B cell (primary cell): ENCODE results near the gene SOHLH1. TPM values are rescaled to one million over a fixed set of nuclear protein-coding genes. Genes with fewer than 3 reads are reported as not detected.
"Not testable (repeated sequence)": the region's sequence is repeated elsewhere in the genome, so short reads cannot be mapped to it uniquely, and the experiment has no call there.

Experiments
- ATAC-seq: fragments of 200-7000 bp; cut with Tn5 transposase; one replicate; pipeline ENCODE4 v1.10.0; 2021; ENCODE audit warnings: low read depth, mild to moderate bottlenecking, moderate number of reproducible peaks, moderate library complexity
- CTCF ChIA-PET: fragments of 350-600 bp; sonication (Branson Sonifier 250); formaldehyde crosslinking; loops from one replicate; lab custom pipeline; 2021; ENCODE audit warnings: antibody characterized with exemption, inconsistent platforms; lab: Charles Lee
- POLR2A ChIA-PET: fragments of 350-600 bp; sonication (Branson Sonifier 250); formaldehyde crosslinking; loops from one replicate; lab custom pipeline; 2021; ENCODE audit warnings: antibody characterized with exemption; lab: Charles Lee
- DNase-seq: peaks from one replicate; pipeline ENCODE4 v3.0.0; 2013
- H2AFZ ChIP-seq: 2 replicates; pipeline ENCODE4 v1.6.1; 2012; ENCODE audit warnings: mild to moderate bottlenecking, low read depth, low read length; ENCODE audit not compliant: insufficient read depth, poor library complexity, severe bottlenecking
- H3K27ac ChIP-seq, 2 donors: 1 replicate in 1 of 2; 2 replicates in 1 of 2; pipeline ENCODE4 v1.5.1; 2012 to 2013; ENCODE audit warnings: low read length in 2 of 2, mild to moderate bottlenecking in 2 of 2, moderate library complexity in 1 of 2
- H3K27me3 ChIP-seq, 4 experiments: fragments of 200-600 bp in 1 of 4; sonication (generic) in 1 of 4; replicated peaks in 1 of 4; 1 replicate in 2 of 4; 2 replicates in 2 of 4; pipeline versions ENCODE4 v1.6.1 to v1.7.0; 2013 to 2016; ENCODE audit warnings: low read length in 3 of 4, mild to moderate bottlenecking in 2 of 4, mixed read lengths in 1 of 4, moderate library complexity in 1 of 4; ENCODE audit not compliant: insufficient read depth in 4 of 4, control insufficient read depth in 3 of 4; ENCODE audit errors: control extremely low read depth in 1 of 4
- H3K36me3 ChIP-seq, 2 experiments: replicated peaks in 1 of 2; 1 replicate in 1 of 2; 2 replicates in 1 of 2; pipeline versions ENCODE4 v1.6.1 to v1.7.1; 2013; ENCODE audit warnings: low read length in 1 of 2; ENCODE audit not compliant: insufficient read depth in 2 of 2, control insufficient read depth in 1 of 2; ENCODE audit errors: control extremely low read depth in 1 of 2, extremely low read depth in 1 of 2
- H3K4me1 ChIP-seq, 2 donors: fragments of 200-600 bp in 1 of 2; sonication (generic) in 1 of 2; 1 replicate in 1 of 2; 2 replicates in 1 of 2; pipeline versions ENCODE4 v1.5.1 to v1.6.1; 2013 to 2017; ENCODE audit warnings: low read length in 2 of 2; ENCODE audit not compliant: control insufficient read depth in 2 of 2, insufficient read depth in 2 of 2
- H3K4me2 ChIP-seq: replicated peaks from 2 replicates; pipeline ENCODE3; 2012; ENCODE audit warnings: mild to moderate bottlenecking, low read depth, low read length; ENCODE audit not compliant: poor library complexity, severe bottlenecking
- H3K4me3 ChIP-seq, 5 experiments: fragments of 200-600 bp in 1 of 5; sonication (generic) in 1 of 5; 1 replicate in 3 of 5; 2 replicates in 2 of 5; pipeline versions ENCODE4 v1.5.1 to v1.7.0; 2011 to 2016; ENCODE audit warnings: low read length in 4 of 5, mild to moderate bottlenecking in 4 of 5, low read depth in 2 of 5, control low read depth in 1 of 5, moderate library complexity in 1 of 5; ENCODE audit not compliant: insufficient read depth in 1 of 5; ENCODE audit errors: control extremely low read depth in 1 of 5, extremely low read depth in 1 of 5
- H3K79me2 ChIP-seq: fragments of 200-600 bp; sonication (generic); one replicate; pipeline ENCODE4 v1.6.0; 2016; ENCODE audit warnings: low read length; ENCODE audit not compliant: control insufficient read depth, insufficient read depth
- H3K9ac ChIP-seq: fragments of 200-600 bp; sonication (generic); 2 replicates; pipeline ENCODE4 v1.6.1; 2017; ENCODE audit warnings: mild to moderate bottlenecking, low read length, moderate library complexity
- H3K9me3 ChIP-seq, 3 donors: one replicate each; pipeline versions ENCODE4 v1.6.1 to v1.7.1; 2013; ENCODE audit warnings: low read length in 2 of 3; ENCODE audit not compliant: control insufficient read depth in 2 of 3, insufficient read depth in 1 of 3; ENCODE audit errors: control extremely low read depth in 1 of 3
- H4K20me1 ChIP-seq: 2 replicates; pipeline ENCODE4 v1.6.0; 2012; ENCODE audit warnings: mild to moderate bottlenecking, low read length; ENCODE audit not compliant: insufficient read depth, control insufficient read depth, poor library complexity, severe bottlenecking
- H3K27ac Mint-ChIP-seq: one replicate; pipeline ENCODE4 v1.8.0; 2021; ENCODE audit warnings: mixed read lengths
- H3K27me3 Mint-ChIP-seq: one replicate; pipeline ENCODE4 v1.8.0; 2021; ENCODE audit warnings: mixed read lengths
- H3K4me1 Mint-ChIP-seq: one replicate; pipeline ENCODE4 v1.8.0; 2021; ENCODE audit warnings: mixed read lengths
- H3K4me3 Mint-ChIP-seq: one replicate; pipeline ENCODE4 v1.8.0; 2021; ENCODE audit warnings: mixed read lengths
- H3K9me3 Mint-ChIP-seq: one replicate; pipeline ENCODE4 v1.8.0; 2022; ENCODE audit warnings: mixed read lengths; ENCODE audit not compliant: insufficient read depth
- EZH2 ChIP-seq: IDR thresholded peaks from 2 replicates; pipeline ENCODE4 v1.6.1; 2012; ENCODE audit warnings: borderline replicate concordance, low read depth, mild to moderate bottlenecking, moderate library complexity, low read length; ENCODE audit not compliant: insufficient read depth, poor library complexity, severe bottlenecking
- WGBS: methylation state at CpG from one replicate; pipeline ENCODE4 v1.1.5; 2013; ENCODE audit warnings: missing lambda C conversion rate; ENCODE audit not compliant: insufficient coverage; 5-methylcytosine and 5-hydroxymethylcytosine counted together
- intact Hi-C: fragments of 100-400 bp; cut with micrococcal nuclease; formaldehyde crosslinking; loops from one replicate; pipeline ENCODE4 v1.10.0; 2022
- polyA plus RNA-seq: library from polyadenylated mRNA; depleted of rRNA; stranded (reverse); fragments of >200 nt; gene quantifications from 2 replicates; pipeline ENCODE4 v1.2.3, GENCODE V29; 2012
- total RNA-seq, 2 donors: library from RNA; stranded (reverse); fragments of 120-200 nt in 1 of 2; gene quantifications; 1 replicate in 1 of 2; 2 replicates in 1 of 2; pipeline versions ENCODE4 v1.2.3 to v1.2.4, GENCODE V29; 2013 to 2022
- TF ChIP-seq, protein P1 (sequence below): fragments of 200-600 bp; IDR thresholded peaks from one replicate; pipeline ENCODE4 v1.8.0; 2022; ENCODE audit warnings: antibody characterized with exemption, mild to moderate bottlenecking

The SOHLH1 gene
- total and polyA plus RNA-seq, 2 donors (not counting 1 experiment from before 2014, with no cell fraction given): not detected

DNA sequence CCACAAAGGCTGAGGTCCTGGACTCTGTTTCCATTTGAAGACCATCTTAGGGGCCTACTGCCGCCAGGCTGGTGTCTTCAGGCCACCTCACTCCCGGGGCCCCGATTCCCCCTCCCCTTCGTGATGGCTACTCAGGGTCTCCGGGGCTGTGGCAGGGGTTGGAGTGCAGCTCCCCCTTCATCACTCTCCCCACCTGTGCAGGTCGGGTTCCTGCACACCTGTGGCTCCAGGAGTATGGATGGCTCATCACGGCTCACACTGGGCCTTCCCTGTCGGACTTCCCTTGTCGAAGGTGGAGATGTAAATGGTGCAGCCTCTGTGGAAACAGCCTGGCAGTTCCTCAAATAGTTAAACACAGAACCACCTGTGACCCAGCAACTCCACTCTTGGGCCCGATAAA lies 24.3 kb downstream of the SOHLH1 start:
- no peaks in the 10 kb centered on the region for H4K20me1 ChIP-seq
- no peaks in the 10 kb centered on the region for H3K9me3 Mint-ChIP-seq
- H2AFZ ChIP-seq: no peak overlapping the region
- no peaks in the 10 kb centered on the region for H3K4me1 ChIP-seq
- no peak overlapping the region for H3K4me3 ChIP-seq
- CTCF ChIA-PET: no interaction called here
- WGBS: 86% methylated on average over 9 of the region's 10 CpGs
- POLR2A ChIA-PET: no interaction called here
- no peak overlapping the region for H3K27ac Mint-ChIP-seq
- intact Hi-C loops: no loop called here
- no peak for TF ChIP-seq EZH2
- TF ChIP-seq, protein P1, sequence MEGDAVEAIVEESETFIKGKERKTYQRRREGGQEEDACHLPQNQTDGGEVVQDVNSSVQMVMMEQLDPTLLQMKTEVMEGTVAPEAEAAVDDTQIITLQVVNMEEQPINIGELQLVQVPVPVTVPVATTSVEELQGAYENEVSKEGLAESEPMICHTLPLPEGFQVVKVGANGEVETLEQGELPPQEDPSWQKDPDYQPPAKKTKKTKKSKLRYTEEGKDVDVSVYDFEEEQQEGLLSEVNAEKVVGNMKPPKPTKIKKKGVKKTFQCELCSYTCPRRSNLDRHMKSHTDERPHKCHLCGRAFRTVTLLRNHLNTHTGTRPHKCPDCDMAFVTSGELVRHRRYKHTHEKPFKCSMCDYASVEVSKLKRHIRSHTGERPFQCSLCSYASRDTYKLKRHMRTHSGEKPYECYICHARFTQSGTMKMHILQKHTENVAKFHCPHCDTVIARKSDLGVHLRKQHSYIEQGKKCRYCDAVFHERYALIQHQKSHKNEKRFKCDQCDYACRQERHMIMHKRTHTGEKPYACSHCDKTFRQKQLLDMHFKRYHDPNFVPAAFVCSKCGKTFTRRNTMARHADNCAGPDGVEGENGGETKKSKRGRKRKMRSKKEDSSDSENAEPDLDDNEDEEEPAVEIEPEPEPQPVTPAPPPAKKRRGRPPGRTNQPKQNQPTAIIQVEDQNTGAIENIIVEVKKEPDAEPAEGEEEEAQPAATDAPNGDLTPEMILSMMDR: no peak
- DNase-seq (no peak), ATAC-seq (no peak)
- no peaks in the 10 kb centered on the region for H3K36me3 ChIP-seq
- H3K79me2 ChIP-seq: no peaks in the 10 kb centered on the region
- peaks cover 0 to 3% (median 0%) of the 10 kb centered on the region in 3 donors for H3K9me3 ChIP-seq
- H3K9ac ChIP-seq: no peak overlapping the region
- H3K27ac ChIP-seq: no peak overlapping the region
- no peak overlapping the region for H3K4me2 ChIP-seq
- H3K27me3 ChIP-seq: no peaks in the 10 kb centered on the region
- peaks cover 3% of the 10 kb centered on the region for H3K27me3 Mint-ChIP-seq
- no peak overlapping the region for H3K4me3 Mint-ChIP-seq
- no peaks in the 10 kb centered on the region for H3K4me1 Mint-ChIP-seq

DNA sequence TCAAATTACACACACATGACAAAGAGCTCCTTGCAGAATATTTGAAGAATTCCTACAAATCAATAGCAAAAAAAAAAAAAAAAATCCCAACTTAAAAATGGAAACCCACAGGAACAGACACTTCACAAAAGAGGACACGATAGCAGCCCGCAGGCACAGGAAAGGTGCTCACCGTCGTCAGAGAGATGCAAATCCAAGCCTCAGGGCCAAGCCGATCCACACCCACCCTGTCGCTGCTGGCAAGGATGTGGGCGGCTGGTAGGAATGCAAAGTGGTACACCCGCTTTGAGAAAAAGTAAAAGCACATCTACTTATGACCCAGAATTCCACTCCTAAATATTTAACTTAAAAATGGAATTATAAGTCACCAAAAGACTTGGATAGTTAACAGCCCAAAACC lies 25.3 kb downstream of the SOHLH1 start:
- intact Hi-C loops: no loop called here
- H3K27ac ChIP-seq: no peak overlapping the region
- WGBS: 92% methylated on average over 6 of the region's 8 CpGs
- H2AFZ ChIP-seq: no peak overlapping the region
- Mint-ChIP-seq H3K27me3 (peaks cover 3% of the 10 kb centered on the region), H3K27ac (no peak overlapping the region), H3K9me3 (peaks cover 3% of the 10 kb centered on the region), H3K4me1 (no peaks in the 10 kb centered on the region), H3K4me3 (no peak overlapping the region)
- no peak overlapping the region for H3K4me3 ChIP-seq
- POLR2A ChIA-PET: no interaction called here
- H3K36me3 ChIP-seq: no peaks in the 10 kb centered on the region
- H3K27me3 ChIP-seq: no peaks in the 10 kb centered on the region
- H3K9ac ChIP-seq: no peak overlapping the region
- H3K4me1 ChIP-seq: no peaks in the 10 kb centered on the region
- no peak for TF ChIP-seq EZH2
- TF ChIP-seq, protein P1: no peak
- no peak overlapping the region for H3K4me2 ChIP-seq
- ATAC-seq (no peak), DNase-seq (no peak)
- no peaks in the 10 kb centered on the region for H4K20me1 ChIP-seq
- peaks cover 0 to 13% (median 0%) of the 10 kb centered on the region in 3 donors for H3K9me3 ChIP-seq
- CTCF ChIA-PET: no interaction called here
- no peaks in the 10 kb centered on the region for H3K79me2 ChIP-seq

DNA sequence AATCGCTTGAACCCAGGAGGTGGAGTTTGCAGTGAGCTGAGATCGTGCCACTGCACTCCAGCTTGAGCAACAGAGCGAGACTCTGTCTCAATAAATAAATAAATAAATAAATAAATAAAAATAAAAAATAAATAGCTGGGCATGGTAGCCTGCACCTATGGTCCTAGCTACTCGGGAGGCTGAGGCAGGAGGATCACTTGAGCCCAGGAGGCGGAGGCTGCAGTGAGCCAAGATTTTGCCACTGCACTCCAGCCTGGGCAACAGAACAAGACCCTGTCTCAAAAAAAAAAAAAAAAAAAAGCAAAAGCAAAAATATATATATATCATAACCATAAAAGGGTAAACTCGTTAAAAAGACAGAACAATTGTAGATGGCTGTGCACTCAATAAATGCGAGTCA lies 26.5 kb downstream of the SOHLH1 start:
- POLR2A ChIA-PET, DNase-seq, H3K9ac ChIP-seq, H3K4me1 Mint-ChIP-seq, H4K20me1 ChIP-seq, H3K4me3 Mint-ChIP-seq, ATAC-seq, H2AFZ ChIP-seq, H3K4me3 ChIP-seq, H3K4me2 ChIP-seq, H3K4me1 ChIP-seq, intact Hi-C loops, H3K36me3 ChIP-seq, H3K9me3 Mint-ChIP-seq, CTCF ChIA-PET, H3K27ac ChIP-seq, H3K27me3 ChIP-seq, H3K27me3 Mint-ChIP-seq, H3K79me2 ChIP-seq, H3K27ac Mint-ChIP-seq: not testable (repeated sequence)
- 100% methylated on average over 1 of the region's 7 CpGs for WGBS
- H3K9me3 ChIP-seq: peaks cover 0 to 13% (median 0%) of the 10 kb centered on the region in 3 donors
